SK-N-SH (cell line): ENCODE data around the gene LIPE. TPM values are rescaled to one million over a fixed set of nuclear protein-coding genes. Genes with fewer than 3 reads are reported as not detected.
"Not testable (repeated sequence)": the region's sequence is repeated elsewhere in the genome, so short reads cannot be mapped to it uniquely, and the experiment has no call there.

Experiments
- CTCF ChIA-PET: fragments of 300-600, 350-600 bp; formaldehyde crosslinking; extraction: SDS; loops from one replicate; lab custom pipeline; 2021; lab: Yijun Ruan, JAX
- POLR2A ChIA-PET: fragments of 350-600 bp; sonication (Branson Sonifier 250); formaldehyde crosslinking; extraction: SDS; loops from one replicate; lab custom pipeline; 2020; ENCODE audit warnings: antibody characterized with exemption, inconsistent platforms; lab: Yijun Ruan, JAX
- DNase-seq: peaks from one replicate; pipeline ENCODE4 v3.0.0; 2012
- H2AFZ ChIP-seq: fragments of 200-600 bp; sonication (generic); 2 replicates; pipeline ENCODE4 v1.8.1; 2016; ENCODE audit warnings: antibody characterized with exemption, mild to moderate bottlenecking, low read depth
- H3F3A ChIP-seq: fragments of 200-600 bp; sonication (generic); replicated peaks from 2 replicates; pipeline ENCODE3; 2016; ENCODE audit warnings: antibody characterized with exemption, mild to moderate bottlenecking; ENCODE audit not compliant: insufficient read depth
- H3K27ac ChIP-seq, 2 experiments: fragments of 200-500 bp in 1 of 2; fragments of 200-600 bp in 1 of 2; sonication (Bioruptor generic) in 1 of 2; sonication (generic), shearing (Covaris generic) in 1 of 2; 2 replicates each; pipeline versions ENCODE4 v1.5.1 to v1.6.1; 2014 to 2016; ENCODE audit warnings: low read depth in 2 of 2, inconsistent platforms in 1 of 2, low read length in 1 of 2, mild to moderate bottlenecking in 1 of 2, mixed read lengths in 1 of 2
- H3K27me3 ChIP-seq: fragments of 200-600 bp; sonication (generic), shearing (Covaris generic); 2 replicates; pipeline ENCODE4 v1.6.1; 2016; ENCODE audit warnings: mixed run types; ENCODE audit not compliant: insufficient read depth
- H3K36me3 ChIP-seq, 2 experiments: fragments of 200-500 bp in 1 of 2; fragments of 200-600 bp in 1 of 2; sonication (Bioruptor generic) in 1 of 2; sonication (generic) in 1 of 2; replicated peaks in 1 of 2; 2 replicates each; pipeline versions ENCODE3 to v1.5.1; 2014 to 2016; ENCODE audit warnings: low read length in 1 of 2, mild to moderate bottlenecking in 1 of 2; ENCODE audit not compliant: insufficient read depth in 2 of 2, control insufficient read depth in 1 of 2
- H3K4me1 ChIP-seq, 2 experiments: fragments of 200-500 bp in 1 of 2; fragments of 200-600 bp in 1 of 2; sonication (Bioruptor generic) in 1 of 2; sonication (generic), shearing (Covaris generic) in 1 of 2; 2 replicates each; pipeline versions ENCODE4 v1.5.1 to v1.6.1; 2014 to 2016; ENCODE audit warnings: low read depth in 1 of 2, low read length in 1 of 2, mixed run types in 1 of 2; ENCODE audit not compliant: insufficient read depth in 2 of 2, control insufficient read depth in 1 of 2
- H3K4me2 ChIP-seq: fragments of 200-600 bp; sonication (generic), shearing (Covaris generic); 2 replicates; pipeline ENCODE4 v1.6.1; 2017; ENCODE audit warnings: mixed run types
- H3K4me3 ChIP-seq, 2 experiments: fragments of 200-500 bp in 1 of 2; fragments of 200-600 bp in 1 of 2; sonication (Bioruptor generic) in 1 of 2; sonication (generic), shearing (Covaris generic) in 1 of 2; 2 replicates each; pipeline versions ENCODE4 v1.5.1 to v1.8.1; 2014 to 2016; ENCODE audit warnings: low read depth in 2 of 2, inconsistent platforms in 1 of 2, low read length in 1 of 2, mild to moderate bottlenecking in 1 of 2, mixed read lengths in 1 of 2, moderate library complexity in 1 of 2
- H3K79me2 ChIP-seq: fragments of 200-600 bp; sonication (generic); 2 replicates; pipeline ENCODE4 v1.8.1; 2017; ENCODE audit warnings: mild to moderate bottlenecking; ENCODE audit not compliant: insufficient read depth
- H3K9ac ChIP-seq: fragments of 200-600 bp; sonication (generic); 2 replicates; pipeline ENCODE4 v1.6.1; 2017; ENCODE audit warnings: mixed run types
- H3K9me2 ChIP-seq: fragments of 200-600 bp; sonication (generic); 2 replicates; pipeline ENCODE4 v1.6.1; 2017; ENCODE audit warnings: mixed run types
- H3K9me3 ChIP-seq: fragments of 200-600 bp; sonication (generic); 2 replicates; pipeline ENCODE4 v1.6.1; 2017; ENCODE audit warnings: mixed run types, mild to moderate bottlenecking, moderate library complexity
- H4K20me1 ChIP-seq: fragments of 200-600 bp; sonication (generic); 2 replicates; pipeline ENCODE4 v1.6.1; 2017; ENCODE audit warnings: mild to moderate bottlenecking, mixed run types; ENCODE audit not compliant: insufficient read depth
- EP300 ChIP-seq, 2 experiments: IDR thresholded peaks; 2 replicates each; pipeline versions ENCODE4 v1.4.0 to v1.6.1; 2012; ENCODE audit warnings: borderline replicate concordance in 1 of 2, low read depth in 1 of 2, low read length in 1 of 2
- EZH2phosphoT487 ChIP-seq: fragments of 200-600 bp; sonication (generic); IDR thresholded peaks from 2 replicates; pipeline ENCODE4 v1.6.1; 2017; ENCODE audit warnings: low read depth, mixed run types, mild to moderate bottlenecking, antibody characterized with exemption, moderate library complexity, borderline replicate concordance
- FOXM1 ChIP-seq: IDR thresholded peaks from 2 replicates; pipeline ENCODE4 v1.4.0; 2012; ENCODE audit warnings: low read depth, mild to moderate bottlenecking
- GABPA ChIP-seq: IDR thresholded peaks from 2 replicates; pipeline ENCODE4 v1.4.0; 2012; ENCODE audit warnings: low read depth, mild to moderate bottlenecking
- MEF2A ChIP-seq: IDR thresholded peaks from 2 replicates; pipeline ENCODE4 v1.4.0; 2012; ENCODE audit warnings: low read depth, borderline replicate concordance
- MXI1 ChIP-seq: IDR thresholded peaks from 2 replicates; pipeline ENCODE4 v1.6.1; 2012; ENCODE audit warnings: mild to moderate bottlenecking, low read depth, low read length, improper control_type of control experiment
- RCOR1 ChIP-seq: fragments of 150-350 bp; IDR thresholded peaks from 2 replicates; pipeline ENCODE4 v1.6.1; 2017; ENCODE audit warnings: antibody characterized with exemption, low read length
- REST ChIP-seq: IDR thresholded peaks from 2 replicates; pipeline ENCODE4 v1.6.1; 2012; ENCODE audit warnings: mild to moderate bottlenecking, low read depth, low read length, moderate library complexity
- SMC3 ChIP-seq: IDR thresholded peaks from 2 replicates; pipeline ENCODE4 v1.6.1; 2012; ENCODE audit warnings: low read depth, low read length, improper control_type of control experiment
- WGBS: methylation state at CpG from one replicate; pipeline ENCODE4 v1.1.6; 2017; ENCODE audit warnings: low lambda C conversion rate; 5-methylcytosine and 5-hydroxymethylcytosine counted together
- polyA plus RNA-seq, 3 experiments: library from polyadenylated mRNA; depleted of rRNA; stranded (reverse); fragments of >200 nt; gene quantifications; 2 replicates each; pipeline ENCODE4 v1.2.3, GENCODE V29; 2012
- TF ChIP-seq, protein P1 (sequence below): IDR thresholded peaks from 2 replicates; pipeline ENCODE4 v1.4.0; 2012; ENCODE audit warnings: low read depth, borderline replicate concordance

The LIPE gene
- polyA plus RNA-seq, 1 of the 3 experiments (the other 2 are of a cell fraction), result 4.4 TPM

DNA sequence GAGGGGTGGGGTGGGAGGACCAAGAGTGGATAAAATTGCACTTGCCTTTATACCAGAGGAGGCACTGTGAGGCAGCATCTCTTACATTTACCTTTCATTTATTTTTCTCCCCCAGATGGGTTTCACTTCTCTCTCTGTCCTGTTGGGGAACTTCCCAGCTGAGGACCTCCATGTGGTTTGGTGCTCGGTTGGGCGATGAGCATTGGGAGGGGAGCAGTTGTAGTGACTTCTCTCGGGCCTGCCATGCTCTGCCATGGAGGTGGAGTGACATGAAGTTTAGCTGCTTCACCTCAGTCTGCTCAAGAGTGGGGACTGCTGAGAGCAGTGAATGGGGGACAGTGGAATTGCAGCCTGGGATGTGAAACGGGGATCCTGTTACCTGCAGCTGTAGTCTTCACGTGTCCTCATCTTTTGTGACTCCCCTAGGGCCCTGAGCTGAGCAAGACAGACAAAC is 38.7 kb upstream of the LIPE start (continued):
- TF ChIP-seq EZH2phosphoT487, result no peak

DNA sequence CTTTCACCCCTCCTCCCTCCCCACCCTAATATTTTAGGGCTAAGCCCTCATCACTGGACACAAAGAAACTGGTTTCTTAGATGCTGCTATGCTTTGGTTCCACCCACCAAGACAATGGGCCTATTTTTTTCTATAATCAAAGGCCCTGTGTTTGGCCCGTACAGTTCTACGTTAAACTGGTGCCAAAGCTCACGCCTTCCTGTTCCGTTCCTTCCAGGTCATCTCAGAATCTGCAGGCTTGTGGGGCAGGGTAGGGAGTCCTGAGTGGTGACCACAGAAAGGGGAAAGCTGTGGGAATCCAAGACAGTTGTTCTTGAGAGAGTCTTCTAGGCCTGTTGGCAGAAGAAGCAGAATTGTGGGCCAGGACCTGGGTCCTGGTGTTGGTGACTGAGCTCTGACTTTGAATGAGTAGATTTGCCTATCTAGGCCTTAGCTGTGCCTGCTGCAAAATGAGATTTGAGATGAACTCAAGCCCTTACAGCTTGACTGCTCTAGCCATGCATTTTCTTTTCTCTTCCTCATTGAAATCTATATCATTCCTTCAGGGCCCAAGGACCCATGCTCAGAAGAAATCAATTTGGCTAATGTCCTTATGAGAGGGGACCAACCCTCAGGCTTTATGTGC is 34.6 kb upstream of the LIPE start:
- Histone ChIP-seq H3K9me2 (no peaks in the 10 kb centered on the region), H3K9ac (no peak overlapping the region), H3K79me2 (no peaks in the 10 kb centered on the region), H3K36me3 (no peaks in the 10 kb centered on the region), H2AFZ (no peak overlapping the region), H3K4me2 (no peak overlapping the region), H3K4me3 (no peak overlapping the region), H3K27me3 (no peaks in the 10 kb centered on the region), H3K9me3 (no peaks in the 10 kb centered on the region), H3K4me1 (peaks cover 0 to 2% of the 10 kb centered on the region in 2 experiments; a peak in 1 of 4 replicates), H4K20me1 (no peaks in the 10 kb centered on the region), H3K27ac (no peak overlapping the region), H3F3A (no peaks in the 10 kb centered on the region)
- WGBS, result 98% methylated on average over 4 of the region's 4 CpGs
- CTCF ChIA-PET, result interaction anchor here (1.4 to 2.8 kb wide), 5 partner anchors 11 to 67 kb away, joined by 3 to 14 read pairs (median 4); no protein-coding TSS in a partner anchor
- no peak for TF ChIP-seq EP300 (IDR thresholded peaks at IDR 0.05; ENCODE audit: borderline replicate concordance in 1 of 2, low read depth in 1 of 2, low read length in 1 of 2)
- no peak for TF ChIP-seq GABPA
- TF ChIP-seq, protein P1, sequence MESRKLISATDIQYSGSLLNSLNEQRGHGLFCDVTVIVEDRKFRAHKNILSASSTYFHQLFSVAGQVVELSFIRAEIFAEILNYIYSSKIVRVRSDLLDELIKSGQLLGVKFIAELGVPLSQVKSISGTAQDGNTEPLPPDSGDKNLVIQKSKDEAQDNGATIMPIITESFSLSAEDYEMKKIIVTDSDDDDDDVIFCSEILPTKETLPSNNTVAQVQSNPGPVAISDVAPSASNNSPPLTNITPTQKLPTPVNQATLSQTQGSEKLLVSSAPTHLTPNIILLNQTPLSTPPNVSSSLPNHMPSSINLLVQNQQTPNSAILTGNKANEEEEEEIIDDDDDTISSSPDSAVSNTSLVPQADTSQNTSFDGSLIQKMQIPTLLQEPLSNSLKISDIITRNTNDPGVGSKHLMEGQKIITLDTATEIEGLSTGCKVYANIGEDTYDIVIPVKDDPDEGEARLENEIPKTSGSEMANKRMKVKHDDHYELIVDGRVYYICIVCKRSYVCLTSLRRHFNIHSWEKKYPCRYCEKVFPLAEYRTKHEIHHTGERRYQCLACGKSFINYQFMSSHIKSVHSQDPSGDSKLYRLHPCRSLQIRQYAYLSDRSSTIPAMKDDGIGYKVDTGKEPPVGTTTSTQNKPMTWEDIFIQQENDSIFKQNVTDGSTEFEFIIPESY, result no peak
- TF ChIP-seq RCOR1, result no peak
- no peak for TF ChIP-seq MEF2A
- no peak for TF ChIP-seq MXI1
- TF ChIP-seq REST, result no peak
- TF ChIP-seq SMC3, result no peak
- TF ChIP-seq FOXM1, result no peak
- DNase-seq, result no peak
- POLR2A ChIA-PET, result no interaction called here

- DNase-seq, H3K9me2 ChIP-seq, H3K36me3 ChIP-seq, H4K20me1 ChIP-seq, H3K9me3 ChIP-seq, H3K27me3 ChIP-seq, H3F3A ChIP-seq, H2AFZ ChIP-seq, H3K27ac ChIP-seq, H3K4me3 ChIP-seq, POLR2A ChIA-PET, H3K4me1 ChIP-seq, H3K4me2 ChIP-seq, H3K9ac ChIP-seq, H3K79me2 ChIP-seq: not testable (repeated sequence)
- CTCF ChIA-PET, result interaction anchor here (1.4 to 2.2 kb wide), 3 partner anchors 11 to 68 kb away, joined by 3 to 7 read pairs (median 4); no protein-coding TSS in a partner anchor
- WGBS, result 89% methylated on average over 8 of the region's 8 CpGs
Observed at GRCh38 chr19:42461231-42461630, 34.0 kb upstream of the LIPE start.
